Measurements from ENCODE around the gene ANAPC4.

GRCh38 chr4:25454476-25454875 is 77.4 kb downstream of the ANAPC4 start:
- TF ChIP-seq EZH2 (IDR thresholded peaks at IDR 0.05; ENCODE audit: insufficient read depth, poor library complexity, severe bottlenecking) = no peak
- TF ChIP-seq EZH2phosphoT487 (IDR thresholded peaks at IDR 0.05; ENCODE audit: insufficient read depth, low read depth) = no peak
